H1 (cell line): ENCODE data around the gene SYTL5. TPM values are rescaled to one million over a fixed set of nuclear protein-coding genes. Genes with fewer than 3 reads are reported as not detected.

Experiments used
- CTCF ChIA-PET: fragments of 300-600 bp; sonication (Branson Sonifier 250); formaldehyde crosslinking; loops from one replicate; lab custom pipeline; 2021; ENCODE audit not compliant: partially characterized antibody; lab: Charles Lee
- POLR2A ChIA-PET: fragments of 300-600 bp; sonication (Branson Sonifier 250); formaldehyde crosslinking; loops from one replicate; lab custom pipeline; 2021; ENCODE audit warnings: inconsistent platforms; ENCODE audit not compliant: partially characterized antibody; lab: Charles Lee
- DNase-seq, 2 experiments: peaks; one replicate each; pipeline versions ENCODE4 v3.0.0 to v3.0.0-alpha.2; 2010 to 2022; ENCODE audit warnings: low spot score in 2 of 2, low read depth in 1 of 2, mixed read lengths in 1 of 2
- FAIRE-seq: peaks from 2 replicates; lab custom pipeline; 2011; peaks lifted over from hg19 to GRCh38; lab: Jason Lieb, UNC
- H2AFZ ChIP-seq: 2 replicates; pipeline ENCODE4 v1.8.1; 2012; ENCODE audit warnings: low read length, inconsistent platforms
- H2AK5ac ChIP-seq: 2 replicates; pipeline ENCODE4 v1.6.1; 2013; ENCODE audit warnings: low read depth, low read length
- H2BK120ac ChIP-seq: replicated peaks from 2 replicates; pipeline ENCODE3; 2013; ENCODE audit warnings: low read depth, low read length, inconsistent platforms
- H2BK12ac ChIP-seq: 2 replicates; pipeline ENCODE4 v1.6.1; 2013; ENCODE audit warnings: low read depth, low read length
- H2BK15ac ChIP-seq: 2 replicates; pipeline ENCODE4 v1.6.1; 2013; ENCODE audit warnings: low read length
- H2BK20ac ChIP-seq: 2 replicates; pipeline ENCODE4 v1.6.1; 2013; ENCODE audit warnings: low read length
- H2BK5ac ChIP-seq: 2 replicates; pipeline ENCODE4 v1.6.1; 2013; ENCODE audit warnings: low read depth, low read length
- H3K14ac ChIP-seq: 2 replicates; pipeline ENCODE4 v1.6.1; 2013; ENCODE audit warnings: inconsistent platforms; ENCODE audit not compliant: insufficient read length
- H3K18ac ChIP-seq: 2 replicates; pipeline ENCODE4 v1.6.1; 2013; ENCODE audit warnings: low read length; ENCODE audit errors: extremely low read depth
- H3K23ac ChIP-seq: 2 replicates; pipeline ENCODE4 v1.6.1; 2013; ENCODE audit warnings: inconsistent platforms; ENCODE audit not compliant: insufficient read length
- H3K23me2 ChIP-seq: 2 replicates; pipeline ENCODE4 v1.6.1; 2013; ENCODE audit warnings: low read depth, low read length
- H3K27ac ChIP-seq: 2 replicates; pipeline ENCODE4 v1.6.1; 2011; ENCODE audit warnings: low read depth, low read length, inconsistent platforms
- H3K27me3 ChIP-seq, 4 experiments: replicated peaks in 1 of 4; 1 replicate in 1 of 4; 2 replicates in 3 of 4; pipeline versions ENCODE4 v1.6.1 to v1.8.1; 2011 to 2013; ENCODE audit warnings: low read length in 3 of 4, mild to moderate bottlenecking in 3 of 4, inconsistent platforms in 2 of 4, mixed read lengths in 2 of 4, moderate library complexity in 1 of 4; ENCODE audit not compliant: control insufficient read depth in 3 of 4, insufficient read depth in 3 of 4; ENCODE audit errors: extremely low read depth in 1 of 4
- H3K36me3 ChIP-seq, 4 experiments: 2 replicates each; pipeline versions ENCODE4 v1.6.1 to v1.8.1; 2011 to 2013; ENCODE audit warnings: mild to moderate bottlenecking in 4 of 4, low read length in 3 of 4, moderate library complexity in 2 of 4, control low read depth in 1 of 4, inconsistent platforms in 1 of 4; ENCODE audit not compliant: insufficient read depth in 4 of 4, control insufficient read depth in 2 of 4
- H3K4ac ChIP-seq: replicated peaks from 2 replicates; pipeline ENCODE3; 2013; ENCODE audit warnings: low read length, low read depth, mixed read lengths, inconsistent platforms; ENCODE audit not compliant: insufficient read length
- H3K4me1 ChIP-seq, 4 experiments: replicated peaks in 1 of 4; 1 replicate in 1 of 4; 2 replicates in 3 of 4; pipeline versions ENCODE4 v1.6.1 to v1.8.1; 2011 to 2013; ENCODE audit warnings: low read length in 3 of 4, inconsistent platforms in 2 of 4, mixed read lengths in 1 of 4; ENCODE audit not compliant: insufficient read depth in 4 of 4, control insufficient read depth in 3 of 4
- H3K4me2 ChIP-seq, 2 experiments: 2 replicates each; pipeline versions ENCODE4 v1.6.1 to v1.8.1; 2011 to 2013; ENCODE audit warnings: low read depth in 2 of 2, low read length in 2 of 2, control low read depth in 1 of 2, inconsistent platforms in 1 of 2, mild to moderate bottlenecking in 1 of 2; ENCODE audit not compliant: insufficient read depth in 1 of 2
- H3K4me3 ChIP-seq, 4 experiments: fragments of 200-600, 300-600 bp in 1 of 4; sonication (generic), shearing (Covaris generic), sonication (Bioruptor Twin) in 1 of 4; 2 replicates each; pipeline versions ENCODE4 v1.5.1 to v1.8.1; 2011 to 2016; ENCODE audit warnings: low read length in 4 of 4, low read depth in 3 of 4, control low read depth in 2 of 4, inconsistent platforms in 2 of 4, mild to moderate bottlenecking in 2 of 4, mixed read lengths in 1 of 4, moderate library complexity in 1 of 4; ENCODE audit not compliant: insufficient read depth in 2 of 4; ENCODE audit errors: extremely low read depth in 1 of 4
- H3K56ac ChIP-seq: replicated peaks from 2 replicates; pipeline ENCODE3; 2013; ENCODE audit warnings: low read depth, mild to moderate bottlenecking, mixed read lengths, low read length, inconsistent platforms; ENCODE audit not compliant: insufficient read length
- H3K79me1 ChIP-seq: 2 replicates; pipeline ENCODE4 v1.6.1; 2013; ENCODE audit warnings: low read depth, low read length, control low read depth
- H3K79me2 ChIP-seq, 2 experiments: 2 replicates each; pipeline versions ENCODE4 v1.6.1 to v1.8.1; 2012 to 2013; ENCODE audit warnings: low read length in 2 of 2, mild to moderate bottlenecking in 2 of 2, inconsistent platforms in 1 of 2; ENCODE audit not compliant: insufficient read depth in 2 of 2, control insufficient read depth in 1 of 2
- H3K9ac ChIP-seq, 4 experiments: replicated peaks in 1 of 4; 1 replicate in 1 of 4; 2 replicates in 3 of 4; pipeline versions ENCODE4 v1.6.1 to v1.8.1; 2011 to 2013; ENCODE audit warnings: low read depth in 3 of 4, low read length in 3 of 4, control low read depth in 2 of 4, mild to moderate bottlenecking in 2 of 4, moderate library complexity in 2 of 4, inconsistent platforms in 1 of 4; ENCODE audit errors: extremely low read depth in 1 of 4
- H3K9me3 ChIP-seq, 2 experiments: 2 replicates each; pipeline versions ENCODE4 v1.6.1 to v1.8.1; 2012 to 2013; ENCODE audit warnings: mild to moderate bottlenecking in 2 of 2, moderate library complexity in 2 of 2, control low read depth in 1 of 2, inconsistent platforms in 1 of 2, low read depth in 1 of 2, low read length in 1 of 2, mixed read lengths in 1 of 2; ENCODE audit not compliant: insufficient read depth in 2 of 2
- H4K20me1 ChIP-seq, 2 experiments: replicated peaks in 1 of 2; 2 replicates each; pipeline versions ENCODE3 to v1.8.1; 2011 to 2013; ENCODE audit warnings: inconsistent platforms in 2 of 2, low read length in 2 of 2, mild to moderate bottlenecking in 1 of 2; ENCODE audit not compliant: insufficient read depth in 2 of 2, control insufficient read depth in 1 of 2
- H4K5ac ChIP-seq: 2 replicates; pipeline ENCODE4 v1.6.1; 2013; ENCODE audit warnings: low read length, low read depth, mixed read lengths, inconsistent platforms; ENCODE audit not compliant: insufficient read length
- H4K8ac ChIP-seq: 2 replicates; pipeline ENCODE4 v1.8.0; 2013; ENCODE audit warnings: mild to moderate bottlenecking, moderate library complexity, low read length, inconsistent platforms; ENCODE audit not compliant: insufficient read depth; ENCODE audit errors: extremely low read depth
- H4K91ac ChIP-seq: replicated peaks from 2 replicates; pipeline ENCODE3; 2013; ENCODE audit warnings: low read length, mixed read lengths, inconsistent platforms; ENCODE audit not compliant: insufficient read length
- BRCA1 ChIP-seq: IDR thresholded peaks from 2 replicates; pipeline ENCODE4 v1.6.1; 2012; ENCODE audit warnings: low read depth, low read length, improper control_type of control experiment
- GABPA ChIP-seq: IDR thresholded peaks from 2 replicates; pipeline ENCODE4 v1.6.1; 2011; ENCODE audit warnings: mild to moderate bottlenecking, low read length, moderate library complexity, borderline replicate concordance; ENCODE audit not compliant: insufficient read depth
- JUN ChIP-seq: IDR thresholded peaks from 2 replicates; pipeline ENCODE4 v1.6.1; 2011; ENCODE audit warnings: low read depth, mild to moderate bottlenecking, improper control_type of control experiment, low read length
- KDM4A ChIP-seq: IDR thresholded peaks from one replicate; pipeline ENCODE4 v1.7.1; 2012; ENCODE audit warnings: low read depth, mild to moderate bottlenecking, moderate library complexity, low read length, inconsistent platforms; ENCODE audit not compliant: severe bottlenecking
- POLR2AphosphoS5 ChIP-seq: IDR thresholded peaks from 2 replicates; pipeline ENCODE4 v1.6.1; 2011; ENCODE audit warnings: low read depth, low read length
- YY1 ChIP-seq: IDR thresholded peaks from 2 replicates; pipeline ENCODE4 v1.6.1; 2011; ENCODE audit warnings: low read depth, mild to moderate bottlenecking, low read length
- WGBS, 2 experiments: shearing (Covaris generic) in 1 of 2; methylation state at CpG; one replicate each; pipeline versions ENCODE4 v1.1.6 to v1.1.7; 2013 to 2015; ENCODE audit warnings: low lambda C conversion rate in 2 of 2, mixed read lengths in 2 of 2, inconsistent platforms in 1 of 2, low coverage in 1 of 2, missing lambda C conversion rate in 1 of 2; ENCODE audit not compliant: insufficient replicate concordance in 2 of 2, insufficient coverage in 1 of 2, insufficient read length in 1 of 2; ENCODE audit errors: extremely low coverage in 1 of 2, missing lambda C conversion rate in 1 of 2; 5-methylcytosine and 5-hydroxymethylcytosine counted together
- polyA plus RNA-seq, 7 experiments: library from polyadenylated mRNA; depleted of rRNA in 3 of 7; stranded (reverse) in 5 of 7; unstranded in 2 of 7; fragments of >200 nt in 5 of 7; fragments of 200-250 nt in 2 of 7; gene quantifications; 1 replicate in 5 of 7; 2 replicates in 1 of 7; 4 replicates in 1 of 7; pipeline versions ENCODE4 v1.2.1 to v1.2.3, GENCODE V29; 2011 to 2013; ENCODE audit warnings: missing spikeins in 2 of 7, mixed read lengths in 2 of 7
- total RNA-seq: library from RNA; stranded (reverse); fragmentation: NEBNext Ultra II Directional; extraction: Animal tissue kit (Norgen Biotek cat#: 25700); gene quantifications from 2 replicates; pipeline ENCODE4 v1.2.1, GENCODE V29; 2021
- TF ChIP-seq, protein P1 (sequence below): IDR thresholded peaks from 2 replicates; pipeline ENCODE4 v1.6.1; 2011; ENCODE audit warnings: low read depth, mild to moderate bottlenecking, low read length; ENCODE audit not compliant: insufficient read depth

Gene SYTL5
- total and polyA plus RNA-seq, 2 of the 8 experiments (the other 6 are each of a cell fraction or from before 2014, with no cell fraction given) = 0.15 to 0.52 TPM

DNA sequence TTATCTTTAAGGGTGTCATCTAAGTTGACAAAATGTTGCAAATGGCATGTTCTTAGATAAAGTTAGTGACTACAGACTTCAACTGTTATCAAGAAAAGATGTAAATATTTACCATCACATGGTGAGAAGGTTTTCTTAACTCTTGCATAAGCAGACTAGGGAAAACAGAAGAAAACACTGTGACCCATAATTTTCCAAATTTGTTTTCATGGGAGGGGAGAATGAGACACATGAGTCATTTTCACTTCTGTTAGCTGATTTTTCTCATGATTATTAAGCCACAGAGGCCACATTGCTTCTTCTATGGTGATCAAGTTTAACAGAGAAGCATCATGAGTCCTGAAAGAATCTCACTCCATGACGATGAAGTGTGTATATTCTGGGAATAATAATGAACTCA, 30.2 kb upstream of the SYTL5 start:
- Histone ChIP-seq H4K5ac (no peak overlapping the region), H2AFZ (no peak overlapping the region), H2BK120ac (no peak overlapping the region), H4K20me1 (no peaks in the 10 kb centered on the region), H3K4me3 (no peak overlapping the region), H3K4me1 (no peaks in the 10 kb centered on the region), H3K23ac (no peak overlapping the region), H3K18ac (no peak overlapping the region), H2BK5ac (no peak overlapping the region), H3K56ac (no peak overlapping the region), H4K8ac (no peak overlapping the region), H2BK12ac (no peak overlapping the region), H3K4ac (no peak overlapping the region), H3K4me2 (no peak overlapping the region), H3K27ac (no peak overlapping the region), H3K23me2 (no peaks in the 10 kb centered on the region), H3K36me3 (no peaks in the 10 kb centered on the region), H2AK5ac (no peak overlapping the region), H3K9ac (no peak overlapping the region), H2BK15ac (no peak overlapping the region), H3K79me1 (no peaks in the 10 kb centered on the region), H2BK20ac (no peak overlapping the region), H3K79me2 (no peaks in the 10 kb centered on the region), H3K9me3 (no peaks in the 10 kb centered on the region), H3K27me3 (no peaks in the 10 kb centered on the region), H3K14ac (no peak overlapping the region), H4K91ac (no peak overlapping the region)
- POLR2A ChIA-PET = no interaction called here
- WGBS, 2 experiments = 90% methylated on average over 1 of the region's 1 CpG; no CpG with 5 or more reads in 1 of the 2 experiments
- CTCF ChIA-PET = no interaction called here
- no peak for FAIRE-seq
- TF ChIP-seq, protein P1, sequence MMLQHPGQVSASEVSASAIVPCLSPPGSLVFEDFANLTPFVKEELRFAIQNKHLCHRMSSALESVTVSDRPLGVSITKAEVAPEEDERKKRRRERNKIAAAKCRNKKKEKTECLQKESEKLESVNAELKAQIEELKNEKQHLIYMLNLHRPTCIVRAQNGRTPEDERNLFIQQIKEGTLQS = no peak
- TF ChIP-seq JUN (no peak), POLR2AphosphoS5 (no peak), BRCA1 (no peak), GABPA (no peak), YY1 (no peak), KDM4A (no peak)
- no peak for DNase-seq
